Stimulated activated CD8-positive, alpha-beta memory T cell treated with anti-CD3 and anti-CD28 coated beads, Interleukin-4, amount 100 ng/mL, for 4 hours (primary cell): ENCODE data around the gene LCLAT1.

Source experiments
- DNase-seq, 2 donors: peaks; one replicate each; pipeline ENCODE4 v3.0.0-alpha.2; 2020; ENCODE audit warnings: low read depth in 2 of 2, low spot score in 1 of 2

The LCLAT1 gene

GRCh38 chr2:30689496-30690125 lies 242.6 kb downstream of the LCLAT1 start:
- no peak for DNase-seq

- DNase-seq = no peak
Measured at GRCh38 chr2:30690126-30690561, 243.1 kb downstream of the LCLAT1 start.

GRCh38 chr2:30691091-30691947 lies 244.3 kb downstream of the LCLAT1 start:
- no peak for DNase-seq

GRCh38 chr2:30691948-30692828 lies 245.1 kb downstream of the LCLAT1 start:
- no peak for DNase-seq

GRCh38 chr2:30692829-30693275 lies 245.8 kb downstream of the LCLAT1 start:
- DNase-seq = no peak
